CD4-positive, alpha-beta T cell treated with Interferon gamma for 1 hour (primary cell): Measurements from ENCODE around the gene SGPL1.
"Not testable (repeated sequence)": the region's sequence is repeated elsewhere in the genome, so short reads cannot be mapped to it uniquely, and the experiment has no call there.

ENCODE experiments used
- DNase-seq: peaks from one replicate; pipeline ENCODE4 v3.0.0-alpha.2; 2020

Gene SGPL1

DNA sequence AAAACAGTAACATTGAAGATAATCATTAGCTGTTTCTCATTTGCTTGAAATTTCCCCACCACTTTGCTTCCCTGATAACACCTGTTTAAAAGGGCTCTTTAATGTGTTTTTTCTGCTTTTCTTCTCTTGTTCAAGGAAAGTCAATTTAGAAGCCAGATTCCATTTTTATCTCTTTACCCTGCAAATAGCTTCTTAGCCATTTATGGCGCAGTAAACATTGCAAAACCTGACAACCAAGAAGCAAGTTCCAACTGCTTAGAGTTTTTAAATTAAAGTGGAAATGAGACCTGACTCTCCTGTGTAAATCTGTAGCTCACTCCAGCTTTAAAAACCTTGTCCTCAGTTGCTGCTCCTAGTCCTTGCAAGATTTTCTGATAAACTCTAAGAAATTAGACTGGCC lies 30.1 kb downstream of the SGPL1 start:
- no peak for DNase-seq

DNA sequence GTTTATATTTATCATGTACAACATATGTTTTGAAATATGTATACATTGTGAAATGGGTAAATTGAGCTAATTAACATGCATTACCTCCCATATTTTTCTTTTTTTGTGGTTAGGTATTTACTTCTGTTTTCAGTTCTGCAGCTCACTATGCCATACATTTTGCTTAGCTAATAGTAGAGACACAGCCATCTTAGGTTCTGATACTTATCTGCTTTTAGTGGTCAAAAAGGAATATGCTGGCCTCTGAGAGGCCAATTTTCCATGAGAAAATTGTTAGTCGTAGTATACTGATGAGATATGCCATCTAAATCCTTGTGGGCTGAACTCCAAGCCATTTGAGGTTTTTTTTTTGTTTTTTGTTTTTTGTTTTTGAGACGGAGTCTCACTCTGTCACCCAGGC lies 31.0 kb downstream of the SGPL1 start:
- no peak for DNase-seq

DNA sequence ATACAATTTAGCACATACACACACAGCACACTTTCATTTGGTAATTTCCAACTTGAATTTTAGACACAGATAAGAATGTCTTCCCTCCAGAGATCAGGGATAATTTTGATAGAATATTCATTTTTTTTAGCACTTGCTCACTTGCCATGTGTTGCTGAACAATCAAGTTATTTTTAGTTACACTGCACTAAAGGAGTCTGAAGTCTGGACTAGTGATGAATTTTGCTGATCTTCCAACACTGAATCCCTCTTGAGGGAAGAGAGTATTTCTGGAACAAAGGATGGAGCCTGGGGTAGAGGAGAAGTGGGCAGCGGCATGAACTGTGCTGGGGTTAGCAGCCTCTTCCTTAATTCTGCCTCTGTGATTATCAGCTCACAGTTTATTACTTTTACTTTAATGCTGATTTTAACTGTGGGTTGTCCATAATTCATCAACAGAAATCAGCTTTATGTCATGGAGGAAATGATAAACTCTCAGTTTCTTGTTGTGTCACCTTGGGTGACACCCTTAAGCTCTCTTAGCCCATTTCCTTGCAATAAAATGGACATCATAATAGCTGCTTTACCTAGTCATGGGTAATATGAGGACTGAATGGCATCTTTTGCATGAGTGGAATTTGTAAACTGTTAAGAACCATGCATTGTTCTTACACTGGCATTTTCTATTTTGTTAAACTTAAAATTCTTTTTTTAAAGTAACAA lies 32.1 kb downstream of the SGPL1 start:
- DNase-seq: no peak

DNA sequence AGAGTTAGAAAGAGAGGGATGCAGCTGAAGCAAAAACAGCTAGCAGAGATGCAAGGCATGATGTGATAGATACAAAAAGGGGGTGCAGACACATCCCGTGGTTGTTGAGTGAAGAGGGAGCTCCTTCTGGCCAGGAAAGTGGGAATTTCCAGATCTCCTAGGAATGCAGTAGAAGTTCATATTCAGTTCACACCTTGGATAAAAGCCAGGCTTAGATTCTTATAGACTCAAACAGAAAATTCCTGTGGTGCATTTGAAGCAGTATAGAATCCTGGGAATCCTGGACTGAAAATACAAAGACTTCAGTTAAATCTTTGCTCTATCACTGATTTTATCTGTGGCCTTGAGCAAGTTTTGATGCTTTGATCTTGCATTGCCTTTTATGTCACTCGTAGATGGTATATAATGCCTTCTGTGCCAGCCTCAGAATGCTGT lies 33.9 kb downstream of the SGPL1 start:
- DNase-seq: no peak

DNA sequence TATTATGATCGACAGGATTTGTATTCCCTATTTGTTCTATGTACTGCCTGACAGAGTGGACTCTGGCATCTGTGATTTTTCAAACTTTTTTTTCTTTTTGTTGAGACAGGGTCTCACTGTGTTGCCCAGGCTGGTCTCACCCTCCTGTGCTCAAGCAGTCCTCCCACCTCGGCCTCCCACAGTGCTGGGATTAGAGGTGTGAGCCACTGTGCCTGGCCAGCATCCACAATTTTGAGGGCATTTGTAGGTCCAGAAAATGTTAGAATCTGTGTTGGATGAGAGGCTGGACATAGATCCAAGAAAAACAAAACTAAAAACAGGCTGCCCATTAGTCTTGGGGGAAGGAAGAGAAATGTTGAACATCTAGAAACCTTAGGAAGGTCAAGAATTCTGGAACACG lies 34.3 kb downstream of the SGPL1 start:
- DNase-seq: no peak

DNA sequence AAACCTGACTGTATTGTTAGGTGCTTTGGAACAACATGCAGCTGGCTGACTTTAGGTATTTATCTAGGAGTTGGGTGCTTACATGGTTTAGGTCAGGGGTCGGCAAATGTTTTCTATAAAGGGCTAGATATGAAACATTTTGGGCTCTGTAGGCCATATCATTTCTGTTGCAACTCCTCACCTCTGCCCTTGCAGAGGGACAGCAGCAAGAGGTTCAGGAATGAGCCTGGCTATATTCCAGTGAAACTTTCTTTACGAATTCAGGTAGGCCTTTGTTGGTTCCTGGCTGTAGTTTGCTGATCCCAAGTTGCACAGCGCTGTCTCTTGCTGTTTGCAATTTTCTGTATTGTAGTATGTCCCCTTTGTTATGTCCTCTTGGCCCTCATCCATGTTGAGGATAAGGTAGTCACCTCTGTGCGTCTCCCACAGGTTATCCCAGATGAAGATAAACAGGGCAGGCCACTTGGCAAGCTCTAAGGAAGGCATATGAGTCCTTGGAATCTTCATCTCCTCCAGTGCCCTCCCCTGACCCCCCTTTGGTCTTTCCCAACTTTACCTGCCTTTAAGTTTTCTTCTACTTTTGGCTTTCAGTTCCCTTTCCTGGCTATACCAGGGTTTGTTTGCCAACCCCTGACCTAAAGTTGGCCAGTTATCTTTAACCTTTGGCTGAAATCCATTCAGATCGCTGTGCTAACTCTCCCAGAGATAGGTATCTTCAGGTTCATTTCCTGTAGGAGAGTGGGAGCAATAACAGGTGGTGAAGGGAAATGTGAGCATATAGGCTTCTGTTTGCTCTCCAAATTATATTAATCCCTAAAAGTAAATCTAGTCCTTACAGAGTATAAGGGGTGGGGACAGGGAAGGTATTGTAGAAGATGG lies 36.1 kb downstream of the SGPL1 start:
- DNase-seq: no peak

DNA sequence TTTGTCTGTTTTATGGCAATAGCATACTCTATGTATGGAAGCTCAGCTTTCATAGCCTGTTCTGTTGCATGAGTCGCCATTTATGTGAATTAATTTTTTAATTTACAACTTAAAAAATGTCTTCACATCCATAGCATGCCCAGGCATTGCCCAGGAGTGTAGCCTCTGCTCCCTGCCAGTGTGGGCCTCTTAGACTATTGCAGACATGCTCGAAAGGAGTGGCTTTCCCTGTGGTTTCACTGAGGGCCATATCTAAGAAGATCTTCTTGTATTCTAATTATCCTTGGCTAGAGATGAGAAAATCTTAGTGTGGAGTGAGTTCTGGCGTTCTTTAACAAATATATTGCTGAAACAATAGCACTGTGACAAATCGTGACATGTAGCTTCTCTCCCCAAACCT lies 37.3 kb downstream of the SGPL1 start:
- DNase-seq: no peak

DNA sequence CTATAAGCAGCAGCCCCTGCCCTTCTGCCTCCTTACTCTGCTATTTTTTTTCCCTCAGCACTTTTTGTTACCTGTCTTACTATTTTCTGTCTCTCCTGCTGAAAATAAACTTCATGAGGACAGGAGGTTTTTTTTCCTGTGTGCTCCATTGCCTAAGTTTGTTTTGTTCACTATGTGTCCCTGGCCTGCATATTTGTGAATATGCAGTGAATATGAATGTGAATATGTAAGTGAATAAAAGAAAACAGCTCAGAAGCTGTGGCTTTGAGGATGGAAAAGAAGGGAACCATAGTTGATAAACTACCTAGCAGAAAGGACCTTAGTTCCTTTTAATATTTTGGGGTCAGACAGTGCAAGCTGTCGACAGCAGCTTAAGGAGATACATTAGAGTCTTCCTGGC lies 37.7 kb downstream of the SGPL1 start:
- no peak for DNase-seq

DNA sequence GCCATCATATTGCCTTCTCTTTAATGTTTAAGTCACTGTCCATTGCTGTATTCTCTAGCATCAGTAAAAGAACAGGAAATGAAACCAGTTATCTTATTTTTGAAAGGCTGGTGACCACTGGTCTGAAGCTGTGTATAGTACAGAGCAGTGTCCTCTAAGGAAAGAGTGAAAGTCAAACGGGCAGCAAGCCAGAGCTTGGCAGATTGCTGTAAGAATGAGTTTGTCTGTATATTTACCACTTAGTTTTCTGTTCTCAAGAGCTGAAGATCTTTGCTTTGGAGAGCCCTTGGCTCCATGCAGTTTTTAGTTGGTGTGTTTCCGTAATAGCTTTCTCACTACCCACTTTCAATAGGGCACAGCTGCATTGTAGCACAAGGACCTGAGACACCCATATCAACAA lies 40.7 kb downstream of the SGPL1 start:
- no peak for DNase-seq

DNA sequence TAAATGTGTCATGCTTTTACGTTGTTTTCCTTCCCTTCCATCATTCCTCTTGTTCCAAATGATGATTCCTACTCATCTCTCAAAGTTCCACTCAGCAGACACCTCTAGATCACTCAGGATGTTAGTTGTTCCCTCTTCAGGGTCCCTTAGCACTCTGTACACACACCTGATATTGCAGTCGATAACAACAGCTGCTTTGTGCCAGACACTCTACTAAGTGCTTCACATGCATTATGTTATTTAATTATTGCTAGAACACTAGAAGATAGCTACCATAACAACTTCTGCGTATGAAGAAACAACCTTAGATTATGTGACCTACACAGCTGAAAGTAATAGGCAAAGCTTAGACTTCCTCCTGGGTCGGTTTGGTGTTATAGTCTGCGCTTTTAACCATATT lies 43.0 kb downstream of the SGPL1 start:
- no peak for DNase-seq

DNA sequence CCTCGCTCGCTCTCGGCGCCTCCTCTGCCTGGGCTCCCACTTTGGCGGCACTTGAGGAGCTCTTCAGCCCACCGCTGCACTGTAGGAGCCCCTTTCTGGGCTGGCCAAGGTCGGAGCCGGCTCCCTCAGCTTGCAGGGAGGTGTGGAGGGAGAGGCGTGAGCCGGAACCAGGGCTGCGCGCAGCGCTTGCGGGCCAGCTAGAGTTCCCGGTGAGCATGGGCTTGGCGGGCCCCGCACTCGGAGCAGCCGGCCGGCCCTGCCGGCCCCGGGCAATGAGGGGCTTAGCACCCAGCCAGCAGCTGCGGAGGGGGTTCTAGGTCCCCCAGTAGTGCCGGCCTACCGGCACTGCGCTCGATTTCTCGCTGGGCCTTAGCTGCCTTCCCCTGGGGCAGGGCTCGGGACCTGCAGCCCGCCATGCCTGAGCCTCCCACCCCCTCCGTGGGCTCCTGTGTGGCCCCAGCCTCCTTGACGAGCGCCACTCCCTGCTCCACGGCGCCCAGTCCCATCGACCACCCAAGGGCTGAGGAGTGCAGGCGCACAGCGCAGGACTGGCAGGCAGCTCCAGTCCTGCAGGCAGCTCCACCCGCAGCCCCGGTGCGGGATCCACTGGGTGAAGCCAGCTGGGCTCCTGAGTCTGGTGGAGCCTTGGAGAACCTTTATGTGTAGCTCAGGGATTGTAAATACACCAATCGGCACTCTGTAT lies 45.9 kb downstream of the SGPL1 start:
- not testable (repeated sequence) for DNase-seq

DNA sequence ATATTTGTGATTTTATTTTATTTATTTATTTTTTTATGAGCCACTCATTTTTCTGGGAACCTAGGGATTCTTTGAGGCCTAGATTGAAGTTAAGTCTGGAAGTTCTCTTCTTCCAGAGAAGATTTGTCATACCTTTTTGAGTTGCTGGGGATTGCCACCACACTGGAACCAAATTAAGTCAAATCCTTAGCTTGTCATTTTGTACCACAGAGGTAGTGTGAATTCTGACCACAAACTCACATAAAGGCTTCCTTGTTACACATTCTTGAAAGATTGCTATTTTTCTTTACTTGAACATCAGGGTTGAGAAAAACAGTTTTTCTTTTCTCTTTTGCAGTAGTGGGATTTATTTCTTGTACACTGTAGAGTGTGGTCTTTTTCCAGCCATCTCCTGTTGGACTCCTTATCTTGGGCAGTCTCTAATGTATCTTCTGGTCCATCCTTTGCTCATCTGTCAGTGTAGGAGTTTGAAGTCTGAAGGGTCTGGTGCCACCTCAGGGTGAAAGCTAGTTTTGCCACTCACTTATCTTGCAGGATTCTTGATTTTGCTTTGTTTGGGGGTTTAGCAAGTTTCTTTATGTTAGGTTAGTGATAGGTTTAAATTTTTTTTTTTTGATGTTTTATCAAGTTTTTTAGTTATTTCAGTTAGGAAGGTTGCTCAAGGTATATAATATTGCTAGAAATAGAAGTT lies 47.9 kb downstream of the SGPL1 start:
- DNase-seq: no peak

DNA sequence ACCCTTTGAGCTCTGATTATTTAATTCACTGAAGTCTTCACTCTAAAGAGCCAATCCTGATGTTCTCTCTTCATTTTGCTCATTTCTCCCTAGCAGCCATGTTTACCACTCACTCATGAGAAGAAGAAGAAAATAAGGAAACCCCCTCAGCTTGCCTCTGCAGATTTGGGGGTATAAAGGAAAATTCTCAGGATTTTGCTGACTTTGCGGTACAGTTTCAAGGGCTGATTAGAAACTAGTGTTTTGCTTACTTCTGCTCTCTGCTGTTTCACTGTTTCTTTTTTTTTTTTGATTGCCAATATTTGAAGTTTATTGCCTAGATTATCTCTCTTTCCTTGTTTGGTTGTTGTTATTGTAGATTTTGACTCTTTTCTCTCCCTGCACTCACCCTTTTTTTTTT lies 49.2 kb downstream of the SGPL1 start:
- no peak for DNase-seq

DNA sequence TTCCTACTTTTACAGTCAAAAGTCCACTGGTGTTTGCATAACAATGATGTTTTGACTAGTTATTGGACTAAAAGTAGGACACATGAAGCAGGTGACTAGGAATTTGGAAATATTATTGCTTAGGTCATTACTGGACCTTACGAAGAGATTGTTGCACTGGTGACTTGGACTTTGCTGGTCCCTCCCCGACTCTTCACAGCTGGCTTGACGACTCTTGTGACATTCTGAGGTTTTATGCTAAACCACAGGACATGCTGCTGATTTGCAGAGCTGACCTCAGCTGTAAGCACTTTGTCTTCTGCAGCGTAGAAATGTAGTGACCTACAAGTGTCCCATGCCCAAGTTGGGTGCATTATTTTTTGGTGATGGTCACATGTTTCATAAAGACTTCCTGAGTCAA lies 50.7 kb downstream of the SGPL1 start:
- peak; percentile 13 for DNase-seq

DNA sequence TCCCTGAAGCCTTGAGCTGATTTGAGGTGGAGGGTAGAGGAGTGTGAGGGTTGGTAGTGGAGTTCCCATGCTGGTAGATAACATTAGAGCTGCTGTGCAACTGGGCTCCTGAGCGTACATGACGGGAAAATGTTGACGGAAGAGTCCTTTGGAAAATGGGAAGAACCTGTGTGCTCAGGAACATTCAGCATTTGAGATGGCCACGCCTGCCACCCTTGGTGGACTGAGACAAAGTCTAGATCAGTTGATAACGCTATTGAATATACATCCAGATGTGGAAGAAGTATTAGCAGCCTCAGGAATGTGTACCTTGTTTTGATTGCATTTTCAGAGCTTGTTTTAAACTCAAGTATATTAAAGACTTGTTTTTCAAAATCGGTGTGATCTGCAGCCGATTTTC lies 56.5 kb downstream of the SGPL1 start:
- DNase-seq: no peak

DNA sequence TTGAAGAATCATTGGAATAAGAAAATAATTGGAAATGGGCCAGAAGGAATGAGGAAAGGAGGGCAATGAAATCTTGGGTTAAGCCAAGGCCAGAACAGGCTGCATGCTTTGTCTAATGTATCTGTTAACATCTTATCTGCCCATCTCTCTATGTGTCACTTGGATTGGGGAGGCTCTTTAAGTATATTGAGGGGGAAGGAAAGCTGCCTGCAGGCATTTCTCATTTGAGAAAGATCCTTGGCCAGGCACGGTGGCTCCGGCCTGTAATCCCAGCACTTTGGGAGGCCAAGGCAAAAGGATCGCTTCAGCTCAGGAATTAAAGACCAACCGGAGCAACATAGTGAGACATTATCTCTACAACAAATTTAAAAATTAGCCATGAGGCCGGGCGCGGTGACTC lies 58.3 kb downstream of the SGPL1 start:
- no peak for DNase-seq

DNA sequence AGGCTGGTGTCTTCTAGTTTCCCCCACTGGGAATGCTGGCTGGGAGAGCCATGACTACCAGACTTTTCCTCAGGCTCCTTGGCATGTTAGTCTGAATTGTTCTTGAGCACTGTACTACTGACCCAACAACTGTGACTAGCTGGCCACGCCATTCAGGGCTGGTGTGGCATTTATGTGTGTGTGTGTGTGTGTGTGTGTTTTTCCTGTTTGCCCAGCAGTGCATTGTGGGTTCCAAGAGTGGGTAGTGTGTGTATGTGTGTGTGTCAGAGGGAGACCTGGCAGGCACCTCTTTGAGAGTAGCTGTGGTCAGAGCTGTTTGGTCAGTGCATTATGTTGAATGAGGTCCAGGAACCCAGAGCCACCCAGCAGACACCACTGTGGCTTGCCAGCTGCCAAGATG lies 63.5 kb downstream of the SGPL1 start:
- DNase-seq: no peak

DNA sequence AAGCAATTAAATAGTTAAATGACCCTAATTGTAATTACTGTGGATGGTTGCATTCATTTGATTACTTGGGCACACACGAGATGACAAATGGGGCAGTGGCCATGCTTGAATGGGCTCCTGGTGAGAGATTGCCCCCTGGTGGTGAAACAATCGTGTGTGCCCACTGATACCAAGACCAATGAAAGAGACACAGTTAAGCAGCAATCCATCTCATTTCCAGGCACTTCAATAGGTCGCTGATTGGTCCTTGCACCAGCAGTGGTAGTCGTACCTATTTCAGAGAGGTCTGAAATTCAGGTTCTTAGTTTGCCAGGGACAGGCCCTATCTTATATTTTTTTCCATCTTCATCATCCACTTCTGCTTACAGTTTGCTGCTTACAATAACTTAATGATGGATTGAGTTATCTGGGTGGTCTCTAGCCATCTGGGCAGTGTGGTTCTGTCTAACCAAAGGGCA lies 64.4 kb downstream of the SGPL1 start:
- peak; percentile 72 for DNase-seq

DNA sequence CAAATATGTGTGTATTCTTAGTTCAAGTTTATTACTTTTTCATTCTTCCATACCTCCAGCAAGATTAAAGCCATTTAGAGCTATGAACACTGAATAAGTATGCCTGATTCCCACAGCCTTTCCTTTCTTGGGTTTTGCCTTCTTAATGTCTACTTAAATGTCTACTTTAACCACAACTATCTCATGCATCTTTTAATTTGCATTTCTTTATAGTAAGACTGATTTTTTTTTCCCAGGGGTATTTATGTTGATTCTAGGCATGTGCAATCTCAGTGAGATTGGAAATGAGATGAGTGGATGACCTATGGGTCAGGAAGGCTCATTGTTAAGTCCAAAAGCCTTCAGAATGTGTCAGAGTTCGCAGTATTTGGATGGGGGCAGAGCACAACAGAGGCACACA lies 69.0 kb downstream of the SGPL1 start:
- DNase-seq: no peak

DNA sequence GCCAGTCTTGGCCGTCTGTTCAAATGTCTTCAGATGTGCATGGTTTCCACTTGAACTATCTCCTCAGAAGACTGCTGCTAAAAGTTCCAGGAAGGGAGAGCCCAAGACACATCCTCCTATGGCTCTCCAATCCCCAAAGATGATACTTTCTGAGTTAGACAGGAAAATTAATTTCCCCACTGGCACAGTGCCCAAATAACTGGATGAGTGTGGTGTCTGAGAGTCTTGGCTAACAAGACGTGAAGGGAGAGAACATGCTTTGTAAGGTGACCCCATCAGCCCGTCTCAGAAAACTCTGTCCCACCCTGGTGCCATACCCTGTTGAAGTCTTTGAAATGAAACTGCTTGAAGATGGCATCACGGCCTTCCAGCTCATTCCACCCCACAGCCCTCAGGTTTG lies 69.7 kb downstream of the SGPL1 start:
- no peak for DNase-seq

DNA sequence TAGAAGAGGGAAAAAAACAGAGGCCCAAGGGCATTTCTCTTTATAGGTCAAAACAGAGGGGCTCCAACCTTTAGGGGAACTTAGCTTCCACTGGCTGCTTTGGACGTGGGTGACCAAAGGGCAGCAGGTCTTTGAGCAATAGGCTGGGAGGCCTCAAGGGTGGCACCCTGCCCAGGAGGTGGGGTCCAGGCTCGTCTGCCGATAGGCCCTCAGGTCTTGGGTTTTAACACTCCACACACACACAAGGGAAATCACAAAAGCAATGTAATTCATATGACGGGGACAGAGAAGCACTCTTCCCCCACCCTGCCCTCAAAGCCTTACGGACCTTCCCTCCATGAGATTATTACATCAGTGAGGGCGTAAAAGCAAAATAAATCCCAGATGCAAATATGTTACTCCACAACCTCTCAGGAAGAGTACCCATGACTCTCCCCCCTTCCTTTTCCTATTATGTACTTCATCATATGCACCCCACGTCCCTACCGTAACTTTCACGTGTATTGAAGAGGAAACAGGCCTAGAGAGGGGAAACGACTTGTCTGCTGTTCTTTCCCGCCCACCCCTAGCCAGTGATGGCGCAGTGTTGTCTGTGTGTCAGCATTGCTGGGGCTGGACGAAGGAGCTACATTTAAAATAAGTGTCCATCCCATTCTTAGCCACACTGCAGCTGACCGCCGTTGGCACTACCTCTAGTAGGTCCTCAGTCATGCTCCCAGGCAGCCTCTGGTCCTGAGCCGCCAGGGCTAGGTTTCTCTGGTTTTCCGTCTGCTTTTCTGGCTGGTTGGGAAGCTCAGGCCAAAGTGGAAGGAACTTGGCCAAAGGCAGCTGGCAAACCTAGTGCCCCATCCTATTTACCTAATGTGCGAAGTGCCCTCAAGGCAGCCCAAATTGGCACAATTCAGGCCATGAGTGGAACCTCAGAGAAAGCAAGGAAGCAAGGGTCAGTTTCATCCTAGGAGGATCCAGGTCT lies 70.5 kb downstream of the SGPL1 start:
- no peak for DNase-seq
